HUES6 (cell line): ENCODE data around the gene LMO3.

Experiments
- H3K27ac ChIP-seq: 2 replicates; pipeline ENCODE4 v1.7.0; 2013; ENCODE audit warnings: low read depth, mild to moderate bottlenecking, low read length, inconsistent platforms
- H3K27me3 ChIP-seq: 2 replicates; pipeline ENCODE4 v1.6.1; 2013; ENCODE audit warnings: low read length; ENCODE audit not compliant: control insufficient read depth, insufficient read depth
- H3K36me3 ChIP-seq: 2 replicates; pipeline ENCODE4 v1.6.1; 2013; ENCODE audit warnings: low read length; ENCODE audit not compliant: control insufficient read depth, insufficient read depth
- H3K4me1 ChIP-seq: 2 replicates; pipeline ENCODE4 v1.6.1; 2013; ENCODE audit warnings: low read length; ENCODE audit not compliant: control insufficient read depth, insufficient read depth
- H3K4me3 ChIP-seq: 2 replicates; pipeline ENCODE4 v1.5.1; 2013; ENCODE audit warnings: low read depth, low read length
- H3K9ac ChIP-seq: one replicate; pipeline ENCODE4 v1.6.1; 2013; ENCODE audit warnings: mild to moderate bottlenecking, low read length
- H3K9me3 ChIP-seq: 2 replicates; pipeline ENCODE4 v1.6.1; 2013; ENCODE audit warnings: low read depth, low read length; ENCODE audit not compliant: control insufficient read depth, insufficient read depth

LMO3 gene

DNA sequence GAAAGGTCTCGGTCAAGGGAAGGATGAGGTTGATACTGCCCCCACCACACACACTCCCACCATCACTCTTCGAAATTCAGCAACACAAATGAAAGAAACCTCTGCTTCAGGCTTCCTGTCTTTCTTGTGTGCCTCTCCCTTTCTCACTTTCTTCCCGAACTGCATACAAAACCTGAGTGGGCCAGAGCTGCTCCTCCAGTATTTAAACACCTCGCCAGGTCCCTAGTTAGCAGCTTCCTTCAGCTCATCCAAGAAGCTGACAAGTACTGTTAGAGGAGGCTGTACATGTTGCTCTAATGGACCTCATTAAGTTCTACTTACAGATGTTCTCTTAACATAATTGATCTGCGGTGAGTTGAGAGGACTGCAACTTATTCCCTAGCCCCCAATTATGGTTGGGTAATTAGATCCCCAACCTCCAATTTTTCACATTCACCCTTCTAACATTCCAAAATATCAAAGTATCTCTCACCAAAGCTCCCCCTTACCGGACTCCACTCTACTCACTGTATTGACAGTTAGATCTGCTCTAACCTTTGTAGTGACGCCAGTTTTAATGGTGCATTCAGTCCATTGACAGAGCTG, 4.1 kb upstream of the LMO3 start:
- H3K27me3 ChIP-seq: peaks cover 52% of the 10 kb centered on the region
- H3K4me3 ChIP-seq: peak overlapping the region; percentile 37

GRCh38 chr12:16608946-16609539, 3.1 kb upstream of the LMO3 start:
- Histone ChIP-seq H3K4me3 (no peak overlapping the region; the same call in 1 of the 2 replicates), H3K36me3 (no peaks in the 10 kb centered on the region), H3K4me1 (peaks cover 59% of the 10 kb centered on the region), H3K9ac (no peak overlapping the region), H3K9me3 (no peaks in the 10 kb centered on the region), H3K27ac (no peak overlapping the region), H3K27me3 (peaks cover 63% of the 10 kb centered on the region)

More for the DNA sequence above, 4.1 kb upstream of the LMO3 start:
- H3K9ac ChIP-seq: no peak overlapping the region
- no peak overlapping the region for H3K27ac ChIP-seq
- H3K36me3 ChIP-seq: no peaks in the 10 kb centered on the region
- H3K4me1 ChIP-seq: peaks cover 48% of the 10 kb centered on the region
- no peaks in the 10 kb centered on the region for H3K9me3 ChIP-seq

- no peaks in the 10 kb centered on the region for H3K36me3 ChIP-seq
- H3K4me3 ChIP-seq: no peak overlapping the region
- H3K27ac ChIP-seq: no peak overlapping the region
- H3K27me3 ChIP-seq: peaks cover 71% of the 10 kb centered on the region
- no peaks in the 10 kb centered on the region for H3K9me3 ChIP-seq
- H3K4me1 ChIP-seq: peaks cover 62% of the 10 kb centered on the region
- H3K9ac ChIP-seq: no peak overlapping the region
Observed at GRCh38 chr12:16607906-16608775, 2.2 kb upstream of the LMO3 start.

DNA sequence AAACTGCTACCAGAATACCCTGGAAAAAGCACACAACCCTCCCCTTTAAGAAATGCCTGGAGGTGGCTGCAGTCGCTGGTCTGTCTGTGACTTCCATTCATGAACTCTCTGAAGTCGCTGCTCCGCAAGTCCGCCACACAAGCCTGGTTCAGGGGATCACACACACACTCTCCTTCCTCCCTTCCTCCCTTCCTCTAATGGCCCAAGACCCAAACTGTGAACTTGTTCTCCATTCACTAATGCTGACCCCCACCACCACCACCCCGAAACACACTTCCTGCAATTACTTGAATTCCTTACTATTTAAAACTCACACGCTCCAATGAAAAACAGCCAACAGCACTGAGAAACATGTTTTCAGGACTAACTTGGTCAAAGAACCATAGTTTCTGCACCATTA, 1.0 kb upstream of the LMO3 start:
- no peaks in the 10 kb centered on the region for H3K36me3 ChIP-seq
- H3K9me3 ChIP-seq: no peaks in the 10 kb centered on the region
- peak overlapping the region; percentile 26 for H3K9ac ChIP-seq
- H3K4me1 ChIP-seq: peaks cover 55% of the 10 kb centered on the region
- peak overlapping the region; percentile 91 for H3K4me3 ChIP-seq
- H3K27me3 ChIP-seq: peaks cover 74% of the 10 kb centered on the region
- no peak overlapping the region for H3K27ac ChIP-seq

GRCh38 chr12:16606201-16606849, 363 bp upstream of the LMO3 start:
- H3K36me3 ChIP-seq: no peaks in the 10 kb centered on the region
- H3K9ac ChIP-seq: peak overlapping the region; percentile 26
- no peaks in the 10 kb centered on the region for H3K9me3 ChIP-seq
- no peak overlapping the region for H3K27ac ChIP-seq
- peaks cover 74% of the 10 kb centered on the region for H3K27me3 ChIP-seq
- peaks cover 55% of the 10 kb centered on the region for H3K4me1 ChIP-seq
- H3K4me3 ChIP-seq: peak overlapping the region; percentile 91

GRCh38 chr12:16605642-16606116, 283 bp downstream of the LMO3 start:
- H3K27ac ChIP-seq: no peak overlapping the region
- peak overlapping the region; percentile 91 for H3K4me3 ChIP-seq
- no peaks in the 10 kb centered on the region for H3K36me3 ChIP-seq
- H3K9me3 ChIP-seq: no peaks in the 10 kb centered on the region
- H3K9ac ChIP-seq: no peak overlapping the region
- H3K27me3 ChIP-seq: peaks cover 74% of the 10 kb centered on the region
- peaks cover 50% of the 10 kb centered on the region for H3K4me1 ChIP-seq

GRCh38 chr12:16604596-16605252, 1.2 kb downstream of the LMO3 start:
- Histone ChIP-seq H3K36me3 (no peaks in the 10 kb centered on the region), H3K27me3 (peaks cover 68% of the 10 kb centered on the region), H3K9me3 (no peaks in the 10 kb centered on the region), H3K9ac (no peak overlapping the region), H3K4me3 (peak overlapping the region; percentile 91), H3K27ac (no peak overlapping the region), H3K4me1 (peaks cover 41% of the 10 kb centered on the region)

- no peaks in the 10 kb centered on the region for H3K36me3 ChIP-seq
- H3K27me3 ChIP-seq: peaks cover 61% of the 10 kb centered on the region
- H3K9ac ChIP-seq: no peak overlapping the region
- H3K4me3 ChIP-seq: peak overlapping the region; percentile 91
- no peaks in the 10 kb centered on the region for H3K9me3 ChIP-seq
- H3K27ac ChIP-seq: no peak overlapping the region
- H3K4me1 ChIP-seq: peaks cover 35% of the 10 kb centered on the region
Observed at GRCh38 chr12:16603916-16604575, 1.9 kb downstream of the LMO3 start.

DNA sequence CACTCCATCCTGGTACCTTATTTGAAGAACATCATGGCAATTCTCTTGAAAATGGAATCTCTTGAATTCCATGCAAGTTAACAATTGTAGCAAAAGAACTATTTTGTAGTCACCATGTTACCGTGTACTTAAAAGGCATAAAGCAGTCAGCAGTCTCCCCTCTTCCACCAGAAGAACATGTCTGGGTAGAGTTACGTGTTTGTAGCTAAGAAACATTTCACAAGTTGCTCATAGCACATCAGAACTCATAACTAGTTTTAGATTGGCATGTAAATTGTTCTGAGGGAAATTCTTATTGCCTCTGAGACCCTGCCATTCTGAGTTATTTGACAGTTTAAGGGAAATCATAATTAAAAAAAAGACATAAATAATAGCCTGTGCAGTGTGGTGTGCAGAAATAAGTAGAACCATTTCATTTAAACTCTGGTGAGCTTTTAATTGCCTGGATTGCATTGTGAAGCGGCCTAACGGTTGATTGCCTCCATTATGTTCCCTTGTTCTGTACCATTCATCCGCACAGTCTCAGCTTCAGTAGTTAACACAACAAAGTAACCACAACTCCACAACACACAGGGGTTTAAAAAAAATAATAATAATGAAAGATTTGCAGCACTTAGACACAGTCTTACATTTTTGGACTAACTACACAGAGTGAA, 2.6 kb downstream of the LMO3 start:
- Histone ChIP-seq H3K9ac (no peak overlapping the region), H3K4me1 (peaks cover 29% of the 10 kb centered on the region), H3K9me3 (no peaks in the 10 kb centered on the region), H3K27me3 (peaks cover 55% of the 10 kb centered on the region), H3K27ac (no peak overlapping the region), H3K4me3 (no peak overlapping the region), H3K36me3 (no peaks in the 10 kb centered on the region)

GRCh38 chr12:16602412-16602811, 3.5 kb downstream of the LMO3 start:
- H3K9ac ChIP-seq: no peak overlapping the region

More at GRCh38 chr12:16602412-16602811, 3.5 kb downstream of the LMO3 start:
- H3K4me1 ChIP-seq: peaks cover 24% of the 10 kb centered on the region
- H3K27ac ChIP-seq: no peak overlapping the region
- H3K9me3 ChIP-seq: no peaks in the 10 kb centered on the region
- no peaks in the 10 kb centered on the region for H3K36me3 ChIP-seq
- no peak overlapping the region for H3K4me3 ChIP-seq
- H3K27me3 ChIP-seq: peaks cover 45% of the 10 kb centered on the region
